ENCODE data around the gene RIMBP2. TPM values are rescaled to one million over a fixed set of nuclear protein-coding genes. Genes with fewer than 3 reads are reported as not detected.

RIMBP2 gene
- total RNA-seq, 4 donors from 2014 or later = not detected

DNA sequence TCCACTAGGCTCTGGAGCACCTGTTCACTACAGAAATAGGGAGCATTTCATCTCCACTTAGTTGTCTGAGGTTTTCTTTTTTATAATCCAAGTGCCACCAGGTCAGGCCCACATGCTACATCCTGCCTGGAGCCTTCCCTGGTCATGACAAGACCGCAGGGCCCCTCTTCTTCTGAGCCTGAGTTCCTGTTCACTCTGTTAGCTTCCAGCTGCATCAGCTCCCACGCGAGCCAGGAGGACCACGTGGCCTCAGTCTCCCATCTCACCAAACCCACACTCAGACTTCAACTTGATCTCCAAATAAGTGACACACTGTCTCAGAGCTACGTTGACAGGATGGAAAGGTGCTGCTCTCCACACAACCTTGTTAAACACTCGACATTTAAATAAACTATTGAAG lies 21.0 kb downstream of the RIMBP2 start:
- TF ChIP-seq, protein P1, sequence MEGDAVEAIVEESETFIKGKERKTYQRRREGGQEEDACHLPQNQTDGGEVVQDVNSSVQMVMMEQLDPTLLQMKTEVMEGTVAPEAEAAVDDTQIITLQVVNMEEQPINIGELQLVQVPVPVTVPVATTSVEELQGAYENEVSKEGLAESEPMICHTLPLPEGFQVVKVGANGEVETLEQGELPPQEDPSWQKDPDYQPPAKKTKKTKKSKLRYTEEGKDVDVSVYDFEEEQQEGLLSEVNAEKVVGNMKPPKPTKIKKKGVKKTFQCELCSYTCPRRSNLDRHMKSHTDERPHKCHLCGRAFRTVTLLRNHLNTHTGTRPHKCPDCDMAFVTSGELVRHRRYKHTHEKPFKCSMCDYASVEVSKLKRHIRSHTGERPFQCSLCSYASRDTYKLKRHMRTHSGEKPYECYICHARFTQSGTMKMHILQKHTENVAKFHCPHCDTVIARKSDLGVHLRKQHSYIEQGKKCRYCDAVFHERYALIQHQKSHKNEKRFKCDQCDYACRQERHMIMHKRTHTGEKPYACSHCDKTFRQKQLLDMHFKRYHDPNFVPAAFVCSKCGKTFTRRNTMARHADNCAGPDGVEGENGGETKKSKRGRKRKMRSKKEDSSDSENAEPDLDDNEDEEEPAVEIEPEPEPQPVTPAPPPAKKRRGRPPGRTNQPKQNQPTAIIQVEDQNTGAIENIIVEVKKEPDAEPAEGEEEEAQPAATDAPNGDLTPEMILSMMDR (IDR thresholded peaks at IDR 0.05; ENCODE audit: low read depth) = no peak

GRCh38 chr12:130689408-130690405 lies 26.4 kb downstream of the RIMBP2 start:
- TF ChIP-seq, protein P1 (IDR thresholded peaks at IDR 0.05; ENCODE audit: low read depth) = no peak

DNA sequence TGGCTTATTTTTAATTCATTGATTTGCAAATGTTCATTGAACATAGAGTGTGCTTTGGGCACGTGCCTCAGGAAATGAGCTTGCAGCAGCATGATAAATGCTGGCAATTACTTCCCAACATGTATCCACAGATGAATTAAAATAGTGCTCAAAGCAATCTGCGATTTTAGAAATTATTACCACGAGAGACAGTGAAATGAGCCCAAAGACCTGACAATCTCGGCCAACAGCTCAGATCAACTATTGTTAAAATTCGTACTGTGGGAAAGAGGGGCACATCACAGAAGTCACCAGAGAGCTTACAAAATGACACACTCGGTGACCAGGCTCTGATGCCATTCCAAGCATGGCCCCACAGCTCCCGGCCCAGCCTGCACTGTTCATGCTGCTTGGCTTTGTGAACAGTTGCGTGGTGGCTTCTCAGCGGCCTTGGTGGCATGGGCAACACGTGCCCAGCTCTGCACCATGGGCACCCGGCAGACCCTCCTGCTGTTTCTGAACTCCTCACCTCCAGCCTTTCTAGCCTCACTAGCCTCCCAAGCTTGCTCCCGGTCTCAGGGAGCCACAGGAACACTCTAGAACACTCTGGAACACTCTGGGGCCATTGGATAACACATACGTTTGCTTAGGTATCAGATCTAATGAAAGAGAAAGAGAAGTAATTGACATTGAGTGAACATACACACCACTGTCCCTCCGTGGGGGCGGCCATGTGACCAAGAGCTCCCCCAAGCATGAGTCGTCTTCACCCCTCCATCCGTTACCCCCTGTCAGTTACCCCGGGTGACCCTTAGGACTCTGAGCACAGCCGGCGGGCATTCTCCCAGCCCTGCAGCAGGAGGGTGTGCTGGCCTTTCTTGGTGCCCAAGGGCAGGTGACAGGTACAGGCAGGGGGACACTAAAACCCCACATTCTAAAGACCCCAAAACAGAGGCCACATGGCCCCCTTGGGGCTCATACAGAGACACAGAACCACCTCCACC lies 28.0 kb downstream of the RIMBP2 start:
- TF ChIP-seq, protein P1 (IDR thresholded peaks at IDR 0.05; ENCODE audit: low read depth) = no peak

- TF ChIP-seq, protein P1 (IDR thresholded peaks at IDR 0.05; ENCODE audit: low read depth) = no peak
These were observed 28.9 kb downstream of the RIMBP2 start for GRCh38 chr12:130687190-130687589.

- TF ChIP-seq, protein P1 (IDR thresholded peaks at IDR 0.05; ENCODE audit: low read depth) = no peak
These were observed 29.5 kb downstream of the RIMBP2 start for GRCh38 chr12:130686511-130686991.

DNA sequence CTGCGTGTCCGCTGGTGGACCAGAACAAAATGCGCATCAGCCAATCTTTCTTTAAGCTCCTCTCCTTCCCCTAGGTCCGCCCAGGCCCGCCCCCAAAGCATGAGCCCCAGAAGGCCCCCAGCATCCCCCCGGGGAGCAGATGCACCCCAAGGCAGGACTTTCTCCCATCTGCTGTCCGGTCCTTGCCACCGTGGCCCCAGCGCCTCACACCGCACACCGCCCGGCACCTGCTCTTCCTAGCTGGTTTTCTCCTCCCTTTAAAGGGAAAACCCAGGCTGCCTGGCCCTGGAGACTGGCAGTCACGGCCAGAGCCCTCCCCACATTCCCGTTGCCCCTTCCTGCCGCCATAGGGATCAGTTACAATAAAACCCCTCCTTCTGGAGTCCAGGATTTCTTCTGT lies 30.2 kb downstream of the RIMBP2 start:
- TF ChIP-seq, protein P1 (IDR thresholded peaks at IDR 0.05; ENCODE audit: low read depth) = no peak
